Ovary (tissue), 9 donors: Measurements from ENCODE around the gene ISCU. TPM values are rescaled to one million over a fixed set of nuclear protein-coding genes. Genes with fewer than 3 reads are reported as not detected.
A peak's percentile ranks its signal among the peaks of the same experiment; 100 is the strongest.
"Not testable (repeated sequence)": the region's sequence is repeated elsewhere in the genome, so short reads cannot be mapped to it uniquely, and the experiment has no call there.

Source experiments
- DNase-seq, 5 donors: peaks; one replicate each; pipeline ENCODE4 v3.0.0-alpha.2; 2019 to 2020
- H3K27ac ChIP-seq, 2 donors: fragments of 200-600 bp; one replicate each; pipeline versions ENCODE4 v1.5.1 to v1.8.0; 2019 to 2022
- H3K27me3 ChIP-seq: fragments of 200-600 bp; one replicate; pipeline ENCODE4 v1.8.0; 2022
- H3K36me3 ChIP-seq: fragments of 200-600 bp; sonication (generic); one replicate; pipeline ENCODE4 v1.5.1; 2019
- H3K4me1 ChIP-seq: one replicate; pipeline ENCODE4 v1.8.1; 2013; ENCODE audit warnings: mild to moderate bottlenecking, moderate library complexity; ENCODE audit not compliant: insufficient read depth
- H3K4me3 ChIP-seq: fragments of 200-600 bp; sonication (generic); one replicate; pipeline ENCODE4 v1.5.1; 2017
- H3K9me3 ChIP-seq, 2 donors: fragments of 200-600 bp in 1 of 2; sonication (generic) in 1 of 2; one replicate each; pipeline versions ENCODE4 v1.5.1 to v1.8.1; 2013 to 2019; ENCODE audit warnings: mild to moderate bottlenecking in 1 of 2, moderate library complexity in 1 of 2
- CTCF ChIP-seq, 3 donors: fragments of 450-650 bp in 2 of 3; fragments of 200-600 bp in 1 of 3; IDR thresholded peaks; one replicate each; pipeline versions ENCODE4 v1.5.1 to v1.8.0; 2016 to 2022; ENCODE audit warnings: antibody characterized with exemption in 3 of 3, mild to moderate bottlenecking in 1 of 3
- EP300 ChIP-seq: sonication (generic); formaldehyde crosslinking; IDR thresholded peaks from one replicate; pipeline ENCODE4 v1.6.1; 2017; ENCODE audit warnings: antibody characterized with exemption
- POLR2A ChIP-seq: fragments of 450-650 bp; IDR thresholded peaks from one replicate; pipeline ENCODE4 v1.6.1; 2017; ENCODE audit warnings: antibody characterized with exemption, mild to moderate bottlenecking, moderate library complexity
- WGBS, 3 donors: extraction: QIAGEN DNeasy Blood & Tissue Kit in 1 of 3; methylation state at CpG; one replicate each; pipeline versions ENCODE4 v1.1.5 to v1.1.7; 2013 to 2017; 5-methylcytosine and 5-hydroxymethylcytosine counted together
- intact Hi-C, 4 donors: fragments of 100-400 bp; cut with DNase I; formaldehyde crosslinking; loops; one replicate each; pipeline versions ENCODE4 v1.11.0 to v1.15.1; 2022 to 2023
- polyA plus RNA-seq, 2 donors: library from polyadenylated mRNA; stranded (reverse); fragments of 200-250 nt in 1 of 2; fragments of 350-450 nt in 1 of 2; fragmentation: Illumina TruSeq in 1 of 2; extraction: RNeasy Lipid Tissue Mini Kit (QIAGEN cat#74804) in 1 of 2; gene quantifications; one replicate each; pipeline ENCODE4 v1.2.3, GENCODE V29; 2013 to 2014
- total RNA-seq, 7 donors: library from RNA; depleted of rRNA in 2 of 7; stranded (reverse); fragments of >200 nt in 2 of 7; fragmentation: NEBNext Ultra II Directional in 3 of 7; extraction: Animal tissue kit (Norgen Biotek cat#: 25700) in 3 of 7; gene quantifications; one replicate each; pipeline versions ENCODE4 v1.1.0 to v1.2.4, GENCODE V29; 2016 to 2023
- donor health status: DM: no; HTN: no; CAD: no; lungs with moderate emphysema.
- donor health status: DM: no; HTN: no; CAD: no.
- donor health status: Bipolar disorder and iron deficiency.
- donor health status: DM: yes; HTN: yes; CAD: no.
- donor health status: DM: no; HTN: no; CAD: no.
- donor health status: DM: yes; HTN: yes; CAD: no.

The ISCU gene
- total and polyA plus RNA-seq, 9 donors = 110 to 298 (median 169) TPM

GRCh38 chr12:108570743-108571608, 8.6 kb downstream of the ISCU start:
- WGBS, 3 donors = 59 to 64% (median 63%) methylated on average over 3 of the region's 3 CpGs
- no peak overlapping the region for H3K4me3 ChIP-seq
- no peaks in the 10 kb centered on the region for H3K9me3 ChIP-seq
- H3K4me1 ChIP-seq = no peaks in the 10 kb centered on the region
- DNase-seq = no peak
- intact Hi-C loops = no loop called here
- TF ChIP-seq POLR2A = no peak
- TF ChIP-seq EP300 = no peak
- TF ChIP-seq CTCF (IDR thresholded peaks at IDR 0.05) = peak in 1 of 3 donors; percentile 33
- H3K27ac ChIP-seq = no peak overlapping the region
- no peaks in the 10 kb centered on the region for H3K36me3 ChIP-seq
- H3K27me3 ChIP-seq = no peaks in the 10 kb centered on the region

- Histone ChIP-seq H3K27ac (no peak overlapping the region), H3K4me3 (no peak overlapping the region), H3K36me3 (no peaks in the 10 kb centered on the region), H3K4me1 (no peaks in the 10 kb centered on the region), H3K27me3 (no peaks in the 10 kb centered on the region), H3K9me3 (no peaks in the 10 kb centered on the region)
- no peak for TF ChIP-seq EP300
- no peak for TF ChIP-seq POLR2A
- no peak for TF ChIP-seq CTCF (IDR thresholded peaks at IDR 0.05)
- WGBS, 3 donors = 88 to 94% (median 90%) methylated on average over 8 of the region's 8 CpGs
- intact Hi-C loops = loop anchor here in 1 of 4 donors (2.0 kb wide), 1 partner anchor 43 kb away; no protein-coding TSS in a partner anchor
- DNase-seq = no peak
Observed at GRCh38 chr12:108571609-108572165, 9.3 kb downstream of the ISCU start.

GRCh38 chr12:108572166-108572790, 9.9 kb downstream of the ISCU start:
- no peaks in the 10 kb centered on the region for H3K9me3 ChIP-seq
- DNase-seq = no peak
- no peak overlapping the region for H3K27ac ChIP-seq
- no peaks in the 10 kb centered on the region for H3K4me1 ChIP-seq
- H3K36me3 ChIP-seq = no peaks in the 10 kb centered on the region
- TF ChIP-seq POLR2A = no peak
- no peak overlapping the region for H3K4me3 ChIP-seq
- intact Hi-C loops = loop anchor here in 1 of 4 donors (2.0 kb wide), 1 partner anchor 43 kb away; no protein-coding TSS in a partner anchor
- no peaks in the 10 kb centered on the region for H3K27me3 ChIP-seq
- WGBS, 3 donors = 70 to 78% (median 72%) methylated on average over 8 of the region's 8 CpGs

GRCh38 chr12:108573317-108573716, 10.9 kb downstream of the ISCU start:
- Histone ChIP-seq H3K4me1 (no peaks in the 10 kb centered on the region), H3K9me3 (no peaks in the 10 kb centered on the region), H3K36me3 (no peaks in the 10 kb centered on the region), H3K4me3 (no peak overlapping the region), H3K27me3 (no peaks in the 10 kb centered on the region), H3K27ac (no peak overlapping the region)
- DNase-seq = no peak
- 64 to 73% (median 67%) methylated on average over 2 of the region's 2 CpGs for WGBS, 3 donors
- intact Hi-C loops = loop anchor here in 1 of 4 donors (2.0 kb wide), 1 partner anchor 41 kb away; no protein-coding TSS in a partner anchor
- TF ChIP-seq EP300 (no peak), CTCF (IDR thresholded peaks at IDR 0.05) (no peak), POLR2A (no peak)

GRCh38 chr12:108574276-108574675, 11.9 kb downstream of the ISCU start:
- H3K9me3 ChIP-seq, H3K27me3 ChIP-seq, DNase-seq, H3K27ac ChIP-seq, H3K4me1 ChIP-seq, intact Hi-C loops, H3K36me3 ChIP-seq, H3K4me3 ChIP-seq: not testable (repeated sequence)
- 95 to 100% (median 100%) methylated on average over 1 of the region's 1 CpG for WGBS, 3 donors
